COR-L47 (cell line): Measurements from ENCODE around the gene MLPH.
"Not testable (repeated sequence)": the region's sequence is repeated elsewhere in the genome, so short reads cannot be mapped to it uniquely, and the experiment has no call there.

Experiments used
- DNase-seq: peaks from one replicate; lab custom pipeline; 2025; lab: John Stamatoyannopoulos, UW

The MLPH gene

GRCh38 chr2:237457388-237457941 lies 29.6 kb upstream of the MLPH start:
- no peak for DNase-seq

GRCh38 chr2:237458519-237458918 lies 28.5 kb upstream of the MLPH start:
- no peak for DNase-seq

DNA sequence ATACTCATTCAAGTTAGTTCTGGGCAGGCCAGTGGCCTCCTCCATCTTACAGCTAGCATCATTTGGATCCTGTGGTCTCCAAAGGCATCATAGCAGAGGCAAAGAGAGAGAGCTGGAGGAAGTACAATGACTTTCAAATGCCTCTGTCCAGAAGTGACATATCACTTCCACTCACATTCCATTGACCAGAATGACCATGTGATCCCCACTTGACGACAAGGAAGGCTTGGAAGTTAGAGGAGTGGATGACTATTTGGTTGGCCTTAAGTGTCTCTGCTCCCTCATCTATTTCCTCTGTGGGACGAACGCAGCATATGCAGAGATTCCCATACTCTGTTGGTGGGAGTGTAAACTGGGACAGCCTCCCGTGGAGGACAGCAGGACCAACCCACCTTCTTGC lies 27.8 kb upstream of the MLPH start:
- no peak for DNase-seq

GRCh38 chr2:237459741-237460174 lies 27.3 kb upstream of the MLPH start:
- no peak for DNase-seq

DNA sequence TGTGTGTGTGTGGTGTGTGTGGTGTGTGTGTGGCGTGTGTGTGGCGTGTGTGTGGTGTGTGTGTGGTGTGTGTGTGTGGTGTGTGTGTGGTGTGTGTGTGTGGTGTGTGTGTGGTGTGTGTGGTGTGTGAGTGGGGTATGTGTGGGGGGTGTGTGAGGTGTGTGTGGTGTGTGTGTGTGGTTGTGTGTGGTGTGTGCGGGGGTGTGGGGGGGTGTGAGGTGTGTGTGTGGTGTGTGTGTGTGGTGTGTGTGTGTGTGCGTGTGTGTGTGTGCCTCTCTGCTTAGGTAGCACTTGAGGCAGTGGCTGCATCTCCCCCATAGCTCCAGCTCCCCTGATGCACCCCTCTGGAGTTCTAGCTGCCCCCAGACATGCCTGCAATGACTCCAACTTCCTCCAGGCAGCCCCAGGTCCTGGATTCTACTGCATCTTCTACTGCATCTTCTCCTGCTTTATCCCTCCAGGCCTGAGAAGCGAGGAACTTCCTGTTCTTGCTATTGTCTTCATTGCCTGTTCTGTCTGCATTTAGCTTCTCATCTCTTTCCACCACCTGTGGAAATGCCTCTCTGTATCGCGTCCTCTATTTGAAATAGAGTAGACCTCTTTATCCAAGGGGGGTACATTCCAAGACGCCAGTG lies 22.2 kb upstream of the MLPH start:
- no peak for DNase-seq

DNA sequence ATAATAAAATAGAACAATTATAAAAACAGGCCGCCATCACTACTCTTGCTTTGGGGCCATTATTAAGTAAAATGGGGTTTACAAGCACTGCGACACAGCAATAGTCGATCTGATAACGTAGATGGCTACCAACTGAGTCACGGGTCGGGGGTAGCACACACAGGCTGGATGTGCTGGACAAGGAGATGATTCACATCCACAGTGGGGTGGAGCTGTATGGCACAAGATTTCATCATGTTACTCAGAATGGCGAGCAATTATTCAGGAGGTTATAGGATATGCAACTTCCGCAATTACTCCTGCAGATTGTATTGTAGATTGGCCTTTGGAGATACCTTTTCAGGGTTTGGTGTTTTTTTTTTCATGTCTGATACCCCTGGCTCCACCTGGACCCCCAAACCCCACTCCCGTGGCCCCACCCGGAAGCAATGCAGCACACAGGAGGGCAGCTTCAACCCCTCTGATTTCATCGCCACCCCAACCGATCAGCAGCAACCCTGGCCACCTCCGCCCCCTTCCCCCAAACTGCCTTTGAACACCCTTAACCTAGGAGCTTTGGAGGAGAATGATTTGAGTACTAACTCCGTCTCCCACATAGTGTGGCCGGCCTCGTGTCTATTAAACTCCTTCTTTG lies 21.4 kb upstream of the MLPH start:
- no peak for DNase-seq

DNA sequence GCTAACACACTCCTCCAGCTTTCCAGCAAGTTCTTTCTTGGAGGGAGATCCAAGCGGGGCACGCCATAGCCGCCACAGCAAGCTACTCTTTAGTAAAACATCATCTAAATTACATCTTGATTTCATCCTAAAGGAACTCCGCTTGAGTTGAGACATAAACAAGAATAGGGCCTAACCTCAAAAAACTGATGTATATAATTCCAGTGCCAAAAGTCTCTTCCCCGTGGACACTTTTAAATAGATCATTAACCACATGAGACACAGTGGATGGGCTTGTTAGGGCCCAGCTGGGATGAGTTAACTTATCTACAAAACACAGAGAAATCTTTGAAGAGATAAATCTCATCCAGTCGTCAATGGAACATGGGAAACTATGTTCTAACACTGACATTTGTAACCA lies 20.8 kb upstream of the MLPH start:
- DNase-seq = no peak

- DNase-seq = no peak
Measured at GRCh38 chr2:237467447-237468179, 19.4 kb upstream of the MLPH start.

GRCh38 chr2:237469410-237469809 lies 17.6 kb upstream of the MLPH start:
- not testable (repeated sequence) for DNase-seq

- no peak for DNase-seq
Measured at GRCh38 chr2:237469849-237470248, 17.2 kb upstream of the MLPH start.

- DNase-seq = no peak
Measured at GRCh38 chr2:237470914-237471313, 16.1 kb upstream of the MLPH start.

- DNase-seq = no peak
Measured at GRCh38 chr2:237471438-237472186, 15.4 kb upstream of the MLPH start.

GRCh38 chr2:237472187-237472712 lies 14.8 kb upstream of the MLPH start:
- no peak for DNase-seq

DNA sequence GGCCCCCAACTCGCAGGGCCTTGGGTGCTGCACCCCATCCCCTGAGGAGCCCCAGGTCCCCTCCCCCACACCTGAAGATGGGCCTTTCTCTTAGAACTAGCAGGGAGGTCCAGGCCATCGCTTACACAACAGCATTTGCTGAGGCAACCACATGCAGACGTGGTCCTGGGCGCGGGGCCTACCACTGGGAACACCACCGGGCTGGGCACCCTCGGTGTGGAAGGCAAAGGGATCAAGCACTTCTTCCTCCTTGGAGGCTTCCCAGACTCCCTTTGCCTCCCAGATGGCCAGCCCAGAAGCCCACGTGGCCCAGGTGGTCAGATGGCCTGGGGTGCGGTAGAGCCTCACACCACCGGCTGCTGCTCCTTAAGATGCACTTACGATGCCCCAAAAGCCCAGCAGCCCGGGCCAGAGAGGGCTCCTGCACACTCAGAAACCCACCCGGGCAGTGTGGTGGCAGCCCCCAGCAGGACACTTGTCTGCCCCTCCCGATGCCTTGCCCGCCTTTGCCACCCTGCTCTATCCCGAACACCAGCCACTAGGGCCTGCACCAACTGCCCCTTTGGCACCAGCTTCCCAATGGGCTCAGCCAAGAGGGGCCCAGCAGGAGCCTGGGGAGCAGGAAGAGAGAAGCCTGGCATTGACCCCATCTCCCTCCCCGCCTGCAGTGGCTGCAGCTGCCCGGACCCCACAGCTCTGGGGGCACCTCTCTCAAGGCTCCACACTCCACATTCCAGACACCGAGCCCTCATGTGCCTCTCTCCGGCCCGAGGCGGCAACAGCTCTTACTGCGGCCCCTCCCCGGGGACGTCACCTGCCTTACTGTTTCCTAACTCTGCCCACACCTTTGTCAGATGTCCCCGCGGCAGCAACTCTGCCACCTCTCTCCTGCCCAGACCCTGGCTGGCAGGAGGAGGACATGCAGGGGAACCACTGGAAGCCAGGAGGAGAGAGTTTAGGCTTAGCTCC lies 13.9 kb upstream of the MLPH start:
- no peak for DNase-seq

DNA sequence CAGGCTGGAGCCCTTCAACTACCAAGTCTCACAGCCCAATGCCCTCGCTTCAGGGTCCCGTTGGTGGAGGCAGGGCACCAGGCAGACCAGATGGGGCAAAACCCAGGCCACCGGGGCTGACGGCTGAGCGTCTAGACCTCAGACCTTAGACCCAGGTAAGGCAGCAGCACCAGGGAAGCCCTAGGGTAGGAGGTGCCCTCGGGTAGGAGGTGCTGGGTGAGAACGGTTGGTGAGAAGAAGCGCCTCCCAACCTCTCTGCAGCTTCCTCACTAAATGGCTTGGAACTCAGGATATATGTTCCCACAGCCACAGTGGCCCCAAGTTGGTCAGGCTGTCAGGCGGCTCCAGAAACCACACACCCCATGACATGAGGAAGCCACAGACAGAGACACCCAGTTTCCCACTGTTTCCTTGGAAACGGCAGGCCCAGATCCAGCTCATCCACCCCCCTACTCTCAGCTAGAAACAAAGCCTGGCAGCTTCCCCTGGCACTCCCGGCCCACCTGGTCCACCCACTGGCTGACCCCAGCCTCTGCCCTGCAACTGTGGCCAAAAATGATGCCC lies 13.1 kb upstream of the MLPH start:
- no peak for DNase-seq

GRCh38 chr2:237474442-237474911 lies 12.6 kb upstream of the MLPH start:
- DNase-seq = no peak

DNA sequence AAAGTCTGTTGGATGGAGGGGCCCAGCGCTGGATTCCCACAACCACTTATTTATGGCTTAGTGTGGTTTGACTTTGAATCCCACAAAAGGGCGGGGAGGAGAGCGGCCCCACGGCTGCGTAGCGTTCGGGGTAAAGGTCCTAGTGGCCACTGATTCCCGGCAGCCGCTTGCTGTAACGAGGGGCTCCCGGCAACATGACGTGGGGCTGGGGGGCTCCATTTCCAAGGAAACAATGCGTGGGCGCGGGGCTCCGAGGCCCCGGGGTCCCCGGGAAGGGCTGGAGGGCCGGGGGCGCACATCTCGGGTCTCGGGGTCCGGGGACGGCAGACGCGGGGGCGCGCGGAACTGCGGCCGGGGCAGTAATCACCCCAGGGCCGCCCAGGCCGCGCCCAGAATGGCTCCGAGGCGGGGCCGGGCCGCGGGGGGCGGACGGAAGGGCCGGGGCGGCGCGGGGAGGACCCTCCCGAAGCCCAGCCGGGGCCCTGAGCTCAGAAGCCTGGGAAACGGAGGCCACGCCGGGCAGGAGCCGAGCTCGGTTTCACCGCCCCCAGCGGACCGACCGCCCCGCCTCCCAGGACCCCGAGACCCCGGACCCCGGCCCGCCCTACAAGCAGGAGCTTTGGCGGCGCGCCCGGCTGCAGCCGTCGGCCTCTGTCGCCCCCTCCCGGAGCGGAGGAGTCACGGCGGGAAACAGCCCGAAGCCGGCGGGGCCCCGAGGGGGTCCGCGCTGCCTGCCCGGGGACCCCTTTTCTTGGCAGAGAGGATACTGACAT lies 11.9 kb upstream of the MLPH start:
- peak; percentile 31 for DNase-seq

GRCh38 chr2:237475704-237476141 lies 11.3 kb upstream of the MLPH start:
- no peak for DNase-seq

DNA sequence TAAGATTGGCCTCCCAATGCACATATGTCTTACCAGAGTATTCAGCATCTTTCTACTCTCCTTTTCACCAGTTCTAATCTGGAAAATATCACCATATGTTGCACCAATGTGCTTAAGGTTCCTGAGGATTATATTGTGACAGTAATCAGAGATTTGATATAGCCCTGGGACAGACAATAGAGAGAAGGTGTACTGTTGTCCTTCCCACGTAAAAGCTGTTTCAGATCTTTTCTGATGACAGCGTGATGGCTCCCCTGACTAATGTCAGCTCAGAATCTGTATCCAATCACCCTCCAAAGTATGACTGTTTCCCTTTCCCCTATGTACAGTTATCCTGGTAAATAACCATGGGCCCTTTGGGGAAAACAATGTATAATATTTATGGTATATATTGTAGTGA lies 9.0 kb upstream of the MLPH start:
- no peak for DNase-seq

DNA sequence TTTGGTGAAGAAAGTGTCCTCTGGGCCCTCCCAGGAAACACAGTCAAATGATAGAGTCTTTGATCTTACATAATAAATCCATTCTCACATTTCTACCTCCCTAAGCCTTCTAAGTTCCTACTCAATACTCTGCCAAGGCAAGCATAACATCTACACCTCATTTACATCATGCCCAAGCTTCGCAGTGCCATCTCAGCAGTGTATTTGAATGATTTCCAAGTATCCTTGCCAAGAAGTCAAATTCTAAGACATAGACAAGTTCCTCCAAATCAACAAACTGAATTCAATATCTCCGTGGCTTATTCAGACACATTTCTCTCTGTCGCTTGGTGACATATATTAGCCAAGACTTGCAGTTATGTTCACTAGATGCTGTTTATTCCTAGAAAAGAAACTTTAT lies 8.1 kb upstream of the MLPH start:
- DNase-seq = no peak
